Tibial nerve (tissue), 4 donors: ENCODE results near the gene FOXD2. TPM values are rescaled to one million over a fixed set of nuclear protein-coding genes. Genes with fewer than 3 reads are reported as not detected.

Experiments
- DNase-seq, 2 donors: peaks; one replicate each; pipeline ENCODE4 v3.0.0-alpha.2; 2019; ENCODE audit warnings: low spot score in 2 of 2
- H3K27ac ChIP-seq, 4 donors: fragments of 200-600 bp; sonication (generic) in 3 of 4; one replicate each; pipeline ENCODE4 v1.5.1; 2017 to 2019; ENCODE audit warnings: mild to moderate bottlenecking in 1 of 4
- H3K27me3 ChIP-seq, 2 donors: fragments of 200-600 bp; sonication (generic) in 1 of 2; one replicate each; pipeline versions ENCODE4 v1.5.1 to v1.6.0; 2017 to 2019
- H3K36me3 ChIP-seq, 3 donors: fragments of 200-600 bp; sonication (generic); one replicate each; pipeline ENCODE4 v1.5.1; 2018 to 2019
- H3K4me1 ChIP-seq, 4 donors: fragments of 200-600 bp; sonication (generic) in 3 of 4; one replicate each; pipeline ENCODE4 v1.5.1; 2017 to 2019
- H3K4me3 ChIP-seq, 4 donors: fragments of 200-600 bp; sonication (generic) in 3 of 4; one replicate each; pipeline ENCODE4 v1.5.1; 2017 to 2019; ENCODE audit warnings: mild to moderate bottlenecking in 1 of 4, moderate library complexity in 1 of 4
- H3K9me3 ChIP-seq, 4 donors: fragments of 200-600 bp; sonication (generic) in 3 of 4; one replicate each; pipeline ENCODE4 v1.5.1; 2017 to 2019
- EP300 ChIP-seq, 2 donors: sonication (generic); formaldehyde crosslinking; IDR thresholded peaks; one replicate each; pipeline ENCODE4 v1.6.1; 2017; ENCODE audit warnings: antibody characterized with exemption in 2 of 2, mild to moderate bottlenecking in 1 of 2
- POLR2A ChIP-seq, 2 donors: fragments of 450-650 bp; IDR thresholded peaks; one replicate each; pipeline ENCODE4 v1.6.1; 2017; ENCODE audit warnings: antibody characterized with exemption in 2 of 2, mild to moderate bottlenecking in 2 of 2, moderate library complexity in 2 of 2
- WGBS, 2 donors: methylation state at CpG; one replicate each; pipeline ENCODE4 v1.1.5; 2018; 5-methylcytosine and 5-hydroxymethylcytosine counted together
- total RNA-seq, 4 donors: library from RNA; depleted of rRNA; stranded (reverse); fragments of >200 nt; gene quantifications; one replicate each; pipeline ENCODE4 v1.1.0, GENCODE V29; 2016
- TF ChIP-seq, protein P1 (sequence below), 5 experiments: fragments of 200-600 bp in 3 of 5; fragments of 450-650 bp in 2 of 5; sonication (generic) in 3 of 5; IDR thresholded peaks; one replicate each; pipeline ENCODE4 v1.5.1; 2016 to 2019; ENCODE audit warnings: antibody characterized with exemption in 5 of 5, mild to moderate bottlenecking in 3 of 5, moderate library complexity in 2 of 5

FOXD2 gene
- total RNA-seq, 4 donors from 2014 or later, result 11.7 to 34.7 (median 27.6) TPM

- Histone ChIP-seq H3K36me3 (no peaks in the 10 kb centered on the region), H3K27ac (peak overlapping the region; percentile 49 to 84 (median 82)), H3K27me3 (peaks cover 0 to 75% of the 10 kb centered on the region in 2 donors), H3K4me3 (peak overlapping the region; percentile 49 to 79 (median 68)), H3K4me1 (peaks cover 0 to 59% (median 31%) of the 10 kb centered on the region in 4 donors), H3K9me3 (no peaks in the 10 kb centered on the region)
- TF ChIP-seq, protein P1, sequence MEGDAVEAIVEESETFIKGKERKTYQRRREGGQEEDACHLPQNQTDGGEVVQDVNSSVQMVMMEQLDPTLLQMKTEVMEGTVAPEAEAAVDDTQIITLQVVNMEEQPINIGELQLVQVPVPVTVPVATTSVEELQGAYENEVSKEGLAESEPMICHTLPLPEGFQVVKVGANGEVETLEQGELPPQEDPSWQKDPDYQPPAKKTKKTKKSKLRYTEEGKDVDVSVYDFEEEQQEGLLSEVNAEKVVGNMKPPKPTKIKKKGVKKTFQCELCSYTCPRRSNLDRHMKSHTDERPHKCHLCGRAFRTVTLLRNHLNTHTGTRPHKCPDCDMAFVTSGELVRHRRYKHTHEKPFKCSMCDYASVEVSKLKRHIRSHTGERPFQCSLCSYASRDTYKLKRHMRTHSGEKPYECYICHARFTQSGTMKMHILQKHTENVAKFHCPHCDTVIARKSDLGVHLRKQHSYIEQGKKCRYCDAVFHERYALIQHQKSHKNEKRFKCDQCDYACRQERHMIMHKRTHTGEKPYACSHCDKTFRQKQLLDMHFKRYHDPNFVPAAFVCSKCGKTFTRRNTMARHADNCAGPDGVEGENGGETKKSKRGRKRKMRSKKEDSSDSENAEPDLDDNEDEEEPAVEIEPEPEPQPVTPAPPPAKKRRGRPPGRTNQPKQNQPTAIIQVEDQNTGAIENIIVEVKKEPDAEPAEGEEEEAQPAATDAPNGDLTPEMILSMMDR (IDR thresholded peaks at IDR 0.05), result no peak
- TF ChIP-seq POLR2A (IDR thresholded peaks at IDR 0.05) (no peak), EP300 (IDR thresholded peaks at IDR 0.05) (no peak)
- WGBS, 2 donors, result 0 to 1% methylated on average over 13 to 26 of the region's 46 CpGs
- DNase-seq, result no peak
These were observed 831 bp upstream of the FOXD2 start for GRCh38 chr1:47436979-47437446.

- TF ChIP-seq EP300 (IDR thresholded peaks at IDR 0.05), result no peak
- TF ChIP-seq, protein P1 (IDR thresholded peaks at IDR 0.05), result no peak
- TF ChIP-seq POLR2A (IDR thresholded peaks at IDR 0.05), result no peak
- WGBS, 2 donors, result 2 to 3% methylated on average over 32 to 35 of the region's 117 CpGs
- peaks cover 0 to 49% (median 24%) of the 10 kb centered on the region in 4 donors for H3K4me1 ChIP-seq
- H3K27ac ChIP-seq, result peak overlapping the region; percentile 73 to 84 (median 82)
- peak overlapping the region; percentile 49 to 79 (median 68) for H3K4me3 ChIP-seq
- peaks cover 0 to 75% of the 10 kb centered on the region in 2 donors for H3K27me3 ChIP-seq
- H3K36me3 ChIP-seq, result no peaks in the 10 kb centered on the region
- DNase-seq, result no peak
- no peaks in the 10 kb centered on the region for H3K9me3 ChIP-seq
These were observed 547 bp downstream of the FOXD2 start for GRCh38 chr1:47438165-47439016.

DNA sequence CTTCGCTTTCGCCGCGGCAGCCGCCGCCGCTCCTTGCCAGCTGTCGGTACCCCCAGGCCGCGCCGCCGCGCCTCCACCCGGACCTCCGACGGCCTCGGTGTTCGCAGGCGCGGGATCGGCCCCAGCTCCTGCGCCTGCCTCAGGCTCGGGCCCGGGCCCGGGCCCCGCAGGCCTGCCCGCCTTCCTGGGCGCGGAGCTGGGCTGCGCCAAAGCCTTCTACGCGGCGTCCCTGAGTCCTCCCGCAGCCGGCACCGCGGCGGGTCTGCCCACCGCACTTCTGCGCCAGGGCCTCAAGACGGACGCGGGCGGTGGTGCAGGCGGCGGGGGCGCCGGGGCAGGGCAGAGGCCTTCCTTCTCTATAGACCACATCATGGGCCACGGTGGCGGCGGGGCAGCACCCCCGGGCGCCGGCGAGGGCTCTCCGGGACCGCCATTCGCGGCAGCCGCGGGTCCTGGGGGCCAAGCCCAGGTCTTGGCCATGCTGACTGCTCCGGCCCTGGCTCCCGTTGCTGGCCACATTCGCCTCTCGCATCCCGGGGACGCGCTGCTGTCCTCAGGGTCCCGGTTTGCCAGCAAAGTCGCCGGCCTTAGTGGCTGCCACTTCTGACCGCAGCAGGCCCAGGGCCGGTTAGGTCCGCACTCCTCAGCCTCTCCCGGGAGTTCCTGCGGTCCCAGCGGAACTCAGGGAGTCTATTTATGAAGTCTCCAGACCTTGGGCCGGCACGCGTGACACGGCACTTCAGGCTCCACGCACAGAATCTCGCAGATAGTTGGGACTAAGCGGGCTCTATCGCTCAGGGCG is 1.4 kb downstream of the FOXD2 start:
- TF ChIP-seq EP300 (IDR thresholded peaks at IDR 0.05), result no peak
- TF ChIP-seq POLR2A (IDR thresholded peaks at IDR 0.05), result no peak
- TF ChIP-seq, protein P1 (IDR thresholded peaks at IDR 0.05), result no peak
- 19 to 21% methylated on average over 48 to 75 of the region's 86 CpGs for WGBS, 2 donors
- Histone ChIP-seq H3K36me3 (no peaks in the 10 kb centered on the region), H3K4me3 (peak overlapping the region; percentile 26 to 79 (median 64)), H3K27ac (peak overlapping the region; percentile 59 to 84 (median 76)), H3K4me1 (peaks cover 0 to 47% (median 17%) of the 10 kb centered on the region in 4 donors), H3K9me3 (no peaks in the 10 kb centered on the region), H3K27me3 (peaks cover 0 to 75% of the 10 kb centered on the region in 2 donors)
- DNase-seq, result no peak

GRCh38 chr1:47439819-47440598 is 2.2 kb downstream of the FOXD2 start:
- Histone ChIP-seq H3K4me1 (peaks cover 0 to 47% (median 12%) of the 10 kb centered on the region in 4 donors), H3K27me3 (peaks cover 0 to 75% of the 10 kb centered on the region in 2 donors), H3K36me3 (no peaks in the 10 kb centered on the region), H3K27ac (peak overlapping the region; percentile 59 to 84 (median 76)), H3K4me3 (peak overlapping the region; percentile 26 to 79 (median 64)), H3K9me3 (no peaks in the 10 kb centered on the region)
- DNase-seq, result no peak
- 57 to 64% methylated on average over 20 of the region's 20 CpGs for WGBS, 2 donors
- TF ChIP-seq EP300 (IDR thresholded peaks at IDR 0.05), result no peak
- no peak for TF ChIP-seq POLR2A (IDR thresholded peaks at IDR 0.05)
- TF ChIP-seq, protein P1 (IDR thresholded peaks at IDR 0.05), result no peak
